ENCODE results near the gene PPL.
"Not testable (repeated sequence)": the region's sequence is repeated elsewhere in the genome, so short reads cannot be mapped to it uniquely, and the experiment has no call there.

Gene PPL

DNA sequence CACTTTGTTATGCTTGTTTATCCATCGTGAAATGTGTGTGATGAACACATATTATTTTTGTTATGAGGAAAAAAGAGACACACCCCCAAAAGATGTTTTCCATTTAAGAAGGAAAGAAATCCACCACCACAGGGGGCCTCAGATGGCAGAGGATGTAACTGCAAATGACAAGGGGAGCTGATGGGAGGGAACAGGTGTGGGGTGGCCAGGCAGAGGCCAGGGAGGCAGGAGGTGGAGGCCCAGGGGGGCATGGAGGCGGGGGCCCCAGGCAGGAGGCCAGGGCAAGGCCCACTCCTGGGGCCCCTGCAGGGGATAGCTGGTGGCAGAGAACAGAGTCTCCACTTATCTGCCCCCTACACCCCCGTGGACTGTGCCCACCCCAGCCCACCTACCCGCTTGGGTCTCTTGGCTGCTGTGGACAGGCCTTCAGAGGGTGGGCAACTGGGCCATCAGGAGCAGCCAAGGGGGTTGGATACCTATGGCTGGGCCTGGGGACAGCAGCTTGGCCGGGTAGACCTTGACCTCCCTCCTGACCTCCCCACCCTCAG is 28.0 kb downstream of the PPL start:
- no peaks in the 10 kb centered on the region for H3K36me3 ChIP-seq (ENCODE audit: insufficient read depth, low read length)
- H3K4me1 ChIP-seq (ENCODE audit: control insufficient read depth, insufficient read depth, low read length, unreplicated experiment): no peaks in the 10 kb centered on the region
- no peaks in the 10 kb centered on the region for H3K79me2 ChIP-seq (ENCODE audit: control insufficient read depth, insufficient read depth, low read length, unreplicated experiment)
- no peak overlapping the region for H3K4me3 ChIP-seq (ENCODE audit: low read depth, low read length)
- no peak overlapping the region for H3K27ac ChIP-seq (ENCODE audit: low read depth, low read length)
- no peak overlapping the region for H2AFZ ChIP-seq (ENCODE audit: low read length, unreplicated experiment)
- no peaks in the 10 kb centered on the region for H3K27me3 ChIP-seq (ENCODE audit: insufficient read depth, low read length)

DNA sequence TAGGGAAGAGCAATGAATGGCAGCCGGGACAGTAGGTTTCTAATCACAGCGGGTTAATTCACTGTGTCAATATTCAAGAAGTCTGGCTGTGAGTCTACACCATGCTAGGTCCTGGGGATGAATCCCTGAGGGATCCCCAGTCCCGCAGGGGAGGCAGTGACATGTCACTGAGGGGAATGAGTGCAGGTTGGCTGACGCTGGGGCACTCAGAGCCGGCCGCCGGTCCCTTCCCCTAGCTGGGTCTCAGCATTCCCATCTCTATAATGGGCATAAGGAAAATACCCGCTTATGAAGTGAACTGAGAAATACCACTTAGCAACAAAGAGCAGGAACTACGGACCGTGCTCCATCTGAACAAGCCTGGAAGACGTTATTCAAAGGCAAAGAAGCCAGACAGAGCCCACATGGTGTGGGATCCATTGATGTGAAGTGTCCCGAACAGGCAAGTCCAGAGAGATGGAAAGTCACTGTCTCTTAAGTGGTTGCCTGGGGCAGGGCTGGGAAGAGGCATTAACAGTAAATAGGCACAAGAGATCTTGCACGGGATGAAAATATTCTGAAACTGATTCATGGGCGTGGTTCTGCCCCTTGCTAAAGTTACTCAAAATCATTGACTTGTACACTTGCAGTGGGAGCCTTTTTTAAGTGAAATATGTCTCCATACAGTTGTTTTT is 31.9 kb downstream of the PPL start:
- no peak overlapping the region for H3K4me3 ChIP-seq (ENCODE audit: low read depth, low read length)
- H3K36me3 ChIP-seq (ENCODE audit: insufficient read depth, low read length): no peaks in the 10 kb centered on the region
- no peak overlapping the region for H3K27ac ChIP-seq (ENCODE audit: low read depth, low read length)
- H3K4me1 ChIP-seq (ENCODE audit: control insufficient read depth, insufficient read depth, low read length, unreplicated experiment): no peaks in the 10 kb centered on the region
- H3K79me2 ChIP-seq (ENCODE audit: control insufficient read depth, insufficient read depth, low read length, unreplicated experiment): no peaks in the 10 kb centered on the region
- no peaks in the 10 kb centered on the region for H3K27me3 ChIP-seq (ENCODE audit: insufficient read depth, low read length)
- no peak overlapping the region for H2AFZ ChIP-seq (ENCODE audit: low read length, unreplicated experiment)

DNA sequence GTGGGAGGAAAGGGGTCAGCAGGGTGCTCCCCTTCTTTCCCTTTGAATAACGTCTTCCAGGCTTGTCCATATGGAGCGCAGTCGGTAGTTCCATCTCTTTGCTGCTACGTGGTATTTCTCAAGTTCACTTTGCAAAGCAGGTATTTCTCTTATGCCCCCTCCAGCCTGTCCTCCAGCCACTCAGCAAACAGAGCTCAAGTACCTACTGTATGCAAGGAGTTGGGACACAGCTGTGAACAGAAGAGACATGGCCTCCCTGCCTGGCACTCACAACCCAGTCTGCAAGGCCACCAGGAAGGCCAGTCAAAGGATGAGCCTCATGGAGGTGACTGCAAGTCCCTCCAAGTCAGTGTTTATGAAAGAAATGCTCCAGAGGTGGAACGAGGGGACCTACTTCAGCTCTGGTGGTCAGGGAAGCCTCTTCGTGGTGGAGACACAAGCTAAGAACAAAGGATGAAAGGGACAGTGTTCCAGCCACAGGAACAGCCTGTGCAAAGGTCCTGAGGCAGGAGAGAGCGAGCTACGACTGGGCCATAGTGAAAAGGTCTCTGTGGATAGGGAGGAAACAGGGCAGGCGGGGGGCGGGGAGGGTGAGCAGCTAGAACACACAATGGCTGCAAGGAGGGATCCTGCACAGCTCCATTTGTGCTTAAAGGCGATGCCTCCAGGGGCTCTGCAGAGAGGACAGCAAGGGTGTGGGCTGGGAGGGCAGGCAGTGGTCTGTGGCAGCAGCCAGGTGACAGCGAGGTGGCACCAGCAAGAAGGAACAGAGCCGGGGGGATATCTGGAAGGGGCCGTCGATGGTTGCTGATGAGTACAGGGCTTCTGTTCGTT is 32.6 kb downstream of the PPL start:
- Histone ChIP-seq H3K4me3 (ENCODE audit: low read depth, low read length) (no peak overlapping the region), H3K79me2 (ENCODE audit: control insufficient read depth, insufficient read depth, low read length, unreplicated experiment) (no peaks in the 10 kb centered on the region), H3K36me3 (ENCODE audit: insufficient read depth, low read length) (no peaks in the 10 kb centered on the region; the same call in 1 of the 2 replicates), H2AFZ (ENCODE audit: low read length, unreplicated experiment) (no peak overlapping the region), H3K4me1 (ENCODE audit: control insufficient read depth, insufficient read depth, low read length, unreplicated experiment) (no peaks in the 10 kb centered on the region), H3K27ac (ENCODE audit: low read depth, low read length) (no peak overlapping the region), H3K27me3 (ENCODE audit: insufficient read depth, low read length) (no peaks in the 10 kb centered on the region)

DNA sequence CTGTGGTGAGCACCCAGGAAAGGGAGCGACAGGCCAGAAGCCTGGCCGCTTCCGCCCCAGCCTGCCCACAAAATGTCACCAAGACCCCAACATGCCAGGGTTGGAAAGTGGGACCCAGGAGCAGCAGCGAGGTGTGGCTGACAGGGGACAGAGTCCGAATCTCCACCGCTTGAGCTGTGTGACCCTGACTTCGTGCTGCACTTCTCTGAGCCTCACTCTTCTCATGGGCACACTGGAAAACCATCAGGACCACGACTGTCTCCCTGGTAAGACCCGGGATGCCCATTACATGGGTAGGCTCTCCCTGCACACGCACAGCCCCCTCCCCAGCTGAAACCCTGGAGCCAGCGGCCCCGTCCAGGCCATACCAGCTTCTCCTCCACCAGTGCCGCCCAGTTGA is 34.9 kb downstream of the PPL start:
- peaks cover 4% of the 10 kb centered on the region; the same call in 1 of the 2 replicates for H3K36me3 ChIP-seq (ENCODE audit: insufficient read depth, low read length)
- H3K4me3 ChIP-seq (ENCODE audit: low read depth, low read length): no peak overlapping the region
- no peaks in the 10 kb centered on the region for H3K4me1 ChIP-seq (ENCODE audit: control insufficient read depth, insufficient read depth, low read length, unreplicated experiment)
- H3K27me3 ChIP-seq (ENCODE audit: insufficient read depth, low read length): no peaks in the 10 kb centered on the region
- H3K79me2 ChIP-seq (ENCODE audit: control insufficient read depth, insufficient read depth, low read length, unreplicated experiment): no peaks in the 10 kb centered on the region
- no peak overlapping the region for H3K27ac ChIP-seq (ENCODE audit: low read depth, low read length)
- no peak overlapping the region for H2AFZ ChIP-seq (ENCODE audit: low read length, unreplicated experiment)

DNA sequence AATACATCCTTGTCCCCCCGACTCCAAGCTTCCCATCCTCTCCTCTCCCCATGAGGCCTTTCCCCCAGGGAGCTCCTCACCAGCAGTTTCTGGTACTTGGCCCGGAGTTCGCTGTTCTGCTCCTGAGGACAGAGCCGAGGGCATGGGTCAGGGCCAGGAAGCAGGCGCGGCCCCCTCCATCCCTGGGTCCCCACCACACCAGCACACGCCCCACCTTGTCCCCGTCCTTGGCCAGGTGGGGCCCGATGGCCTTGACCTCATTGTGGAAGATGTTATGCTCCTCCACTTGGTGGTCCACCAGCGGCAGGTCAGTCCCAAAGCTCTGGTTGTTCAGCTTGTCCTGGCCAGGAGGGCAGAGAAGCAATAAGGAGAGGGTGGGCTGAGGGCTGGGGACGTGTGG is 36.2 kb downstream of the PPL start:
- Histone ChIP-seq H3K27me3 (ENCODE audit: insufficient read depth, low read length) (no peaks in the 10 kb centered on the region), H3K79me2 (ENCODE audit: control insufficient read depth, insufficient read depth, low read length, unreplicated experiment) (no peaks in the 10 kb centered on the region), H3K4me3 (ENCODE audit: low read depth, low read length) (no peak overlapping the region), H3K27ac (ENCODE audit: low read depth, low read length) (no peak overlapping the region), H3K36me3 (ENCODE audit: insufficient read depth, low read length) (peaks cover 4% of the 10 kb centered on the region; the same call in 1 of the 2 replicates), H3K4me1 (ENCODE audit: control insufficient read depth, insufficient read depth, low read length, unreplicated experiment) (no peaks in the 10 kb centered on the region), H2AFZ (ENCODE audit: low read length, unreplicated experiment) (no peak overlapping the region)

DNA sequence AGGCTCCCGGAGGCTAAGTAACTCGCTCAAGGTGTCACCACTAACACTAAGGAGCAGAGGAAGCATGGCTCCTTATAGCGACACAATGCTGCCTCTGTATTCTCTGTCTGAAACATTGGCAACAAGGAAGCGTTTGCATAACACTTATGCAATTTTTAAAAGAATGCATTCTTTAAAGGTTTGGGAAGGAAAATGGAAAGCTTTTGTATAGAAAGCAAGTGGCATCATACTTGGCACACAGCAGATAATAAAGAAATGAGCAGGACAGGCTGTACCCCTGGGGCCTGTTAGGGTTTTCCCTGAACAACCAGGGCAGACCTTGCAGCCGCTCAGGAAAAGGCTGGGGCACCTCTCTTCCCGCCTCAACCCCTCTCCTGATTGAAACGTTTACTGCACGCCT is 36.9 kb downstream of the PPL start:
- no peak overlapping the region for H3K27ac ChIP-seq (ENCODE audit: low read depth, low read length)

DNA sequence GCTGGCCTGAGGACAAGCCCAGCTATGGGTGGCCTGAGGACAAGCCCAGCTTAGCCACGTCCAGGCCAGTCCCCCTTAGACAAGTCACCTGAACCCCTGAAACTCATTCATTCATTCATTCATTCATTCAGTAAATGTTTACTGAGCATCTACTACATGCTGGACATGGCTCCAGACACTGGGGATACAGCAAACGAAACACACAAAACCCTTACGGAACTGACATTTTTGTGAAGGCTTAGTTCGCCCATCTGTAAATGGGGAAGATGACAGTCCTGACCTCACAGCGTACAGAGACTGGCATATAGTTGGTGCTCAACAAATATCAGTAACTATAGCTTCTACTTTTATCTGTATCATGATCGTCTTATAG is 37.5 kb downstream of the PPL start:
- H3K79me2 ChIP-seq (ENCODE audit: control insufficient read depth, insufficient read depth, low read length, unreplicated experiment): no peaks in the 10 kb centered on the region
- H3K4me1 ChIP-seq (ENCODE audit: control insufficient read depth, insufficient read depth, low read length, unreplicated experiment): no peaks in the 10 kb centered on the region
- H3K36me3 ChIP-seq (ENCODE audit: insufficient read depth, low read length): peaks cover 4% of the 10 kb centered on the region; the same call in 1 of the 2 replicates
- H3K4me3 ChIP-seq (ENCODE audit: low read depth, low read length): no peak overlapping the region
- H2AFZ ChIP-seq (ENCODE audit: low read length, unreplicated experiment): no peak overlapping the region
- no peaks in the 10 kb centered on the region for H3K27me3 ChIP-seq (ENCODE audit: insufficient read depth, low read length)
- no peak overlapping the region for H3K27ac ChIP-seq (ENCODE audit: low read depth, low read length)

More for the DNA sequence above, 36.9 kb downstream of the PPL start:
- Histone ChIP-seq H3K79me2 (ENCODE audit: control insufficient read depth, insufficient read depth, low read length, unreplicated experiment) (no peaks in the 10 kb centered on the region), H3K4me3 (ENCODE audit: low read depth, low read length) (no peak overlapping the region), H2AFZ (ENCODE audit: low read length, unreplicated experiment) (no peak overlapping the region), H3K36me3 (ENCODE audit: insufficient read depth, low read length) (peaks cover 4% of the 10 kb centered on the region; the same call in 1 of the 2 replicates), H3K4me1 (ENCODE audit: control insufficient read depth, insufficient read depth, low read length, unreplicated experiment) (no peaks in the 10 kb centered on the region), H3K27me3 (ENCODE audit: insufficient read depth, low read length) (no peaks in the 10 kb centered on the region)

DNA sequence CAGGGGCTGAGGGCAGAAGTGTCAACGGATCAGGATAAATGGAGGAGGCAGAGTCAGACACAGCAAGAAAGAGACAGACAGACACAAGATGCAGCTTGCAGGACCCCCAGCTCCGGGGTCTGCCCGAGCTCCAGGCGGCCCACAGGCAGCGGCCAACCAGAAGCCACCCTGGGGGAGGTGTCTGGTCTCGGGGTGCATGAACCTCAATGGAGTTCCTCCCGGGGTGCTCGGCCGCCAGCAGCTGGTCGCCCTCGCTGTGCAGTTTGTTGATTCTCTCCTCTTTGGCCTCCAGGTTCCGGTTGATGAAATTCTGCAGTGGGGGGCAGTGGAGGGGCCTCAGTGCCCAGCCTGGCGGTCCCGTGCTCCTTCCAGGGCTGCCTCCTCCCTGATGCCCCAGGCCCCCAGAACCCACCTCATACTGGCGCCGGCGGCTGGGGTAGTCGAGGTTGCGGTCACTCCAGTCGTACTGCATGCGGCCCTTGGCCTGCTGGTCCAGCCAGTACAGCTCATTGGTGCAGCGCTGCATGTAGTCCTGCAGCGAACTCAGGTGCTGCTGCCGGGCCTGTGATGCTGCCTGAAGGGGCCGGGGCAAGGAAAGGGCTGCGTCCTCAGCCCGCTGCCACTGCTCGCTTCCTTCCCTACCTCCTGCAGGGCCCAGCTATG is 38.0 kb downstream of the PPL start:
- Histone ChIP-seq H3K79me2 (ENCODE audit: control insufficient read depth, insufficient read depth, low read length, unreplicated experiment) (no peaks in the 10 kb centered on the region), H3K27me3 (ENCODE audit: insufficient read depth, low read length) (no peaks in the 10 kb centered on the region), H3K4me3 (ENCODE audit: low read depth, low read length) (no peak overlapping the region), H3K36me3 (ENCODE audit: insufficient read depth, low read length) (peaks cover 4% of the 10 kb centered on the region; the same call in 1 of the 2 replicates), H3K4me1 (ENCODE audit: control insufficient read depth, insufficient read depth, low read length, unreplicated experiment) (no peaks in the 10 kb centered on the region), H2AFZ (ENCODE audit: low read length, unreplicated experiment) (no peak overlapping the region), H3K27ac (ENCODE audit: low read depth, low read length) (no peak overlapping the region)

DNA sequence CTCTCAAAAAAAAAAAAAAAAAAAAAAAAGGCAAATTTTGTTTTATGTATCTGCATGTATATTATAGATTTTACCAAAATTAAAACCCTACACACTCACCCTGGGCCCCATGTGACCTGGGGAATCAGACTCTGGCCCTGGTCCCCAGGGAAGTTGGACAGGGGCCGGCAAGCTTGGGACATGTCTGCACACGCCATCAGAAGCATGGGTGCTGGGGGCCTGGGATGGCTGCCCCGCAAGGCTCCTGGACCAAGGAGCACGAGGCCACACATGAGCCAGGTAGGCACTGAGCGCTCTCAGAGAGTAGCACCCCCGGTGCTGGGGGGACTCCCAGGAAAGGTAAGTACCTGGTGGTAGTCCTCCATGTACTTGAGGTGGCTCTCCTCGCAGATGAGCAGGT is 39.6 kb downstream of the PPL start:
- Histone ChIP-seq H3K79me2 (ENCODE audit: control insufficient read depth, insufficient read depth, low read length, unreplicated experiment) (no peaks in the 10 kb centered on the region), H3K36me3 (ENCODE audit: insufficient read depth, low read length) (peaks cover 4% of the 10 kb centered on the region; the same call in 1 of the 2 replicates), H3K27me3 (ENCODE audit: insufficient read depth, low read length) (no peaks in the 10 kb centered on the region), H3K4me1 (ENCODE audit: control insufficient read depth, insufficient read depth, low read length, unreplicated experiment) (no peaks in the 10 kb centered on the region), H3K27ac (ENCODE audit: low read depth, low read length) (no peak overlapping the region), H3K4me3 (ENCODE audit: low read depth, low read length) (no peak overlapping the region), H2AFZ (ENCODE audit: low read length, unreplicated experiment) (no peak overlapping the region)

DNA sequence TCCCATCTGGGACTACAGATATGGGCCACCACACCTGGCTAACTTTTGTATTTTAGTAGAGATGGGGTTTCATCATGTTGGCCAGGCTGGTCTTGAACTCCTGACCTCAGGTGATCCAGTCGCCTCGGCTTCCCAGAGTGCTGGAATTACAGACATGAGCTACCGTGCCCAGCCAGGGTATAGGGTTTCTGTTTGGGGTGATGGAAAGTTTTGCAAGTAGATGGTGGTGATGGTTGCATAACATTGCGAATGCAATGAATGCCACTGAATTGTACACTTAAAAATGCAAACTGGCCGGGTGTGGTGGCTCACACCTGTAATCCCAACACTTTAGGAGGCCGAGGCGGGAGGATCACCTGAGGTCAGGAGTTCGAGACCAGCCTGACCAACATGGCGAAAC is 40.2 kb downstream of the PPL start:
- not testable (repeated sequence) for H3K4me1 ChIP-seq (ENCODE audit: control insufficient read depth, insufficient read depth, low read length, unreplicated experiment); H3K27ac ChIP-seq (ENCODE audit: low read depth, low read length); H2AFZ ChIP-seq (ENCODE audit: low read length, unreplicated experiment); H3K79me2 ChIP-seq (ENCODE audit: control insufficient read depth, insufficient read depth, low read length, unreplicated experiment); H3K36me3 ChIP-seq (ENCODE audit: insufficient read depth, low read length); H3K4me3 ChIP-seq (ENCODE audit: low read depth, low read length); H3K27me3 ChIP-seq (ENCODE audit: insufficient read depth, low read length)

All from ACC112 (cell line).